Measurements from ENCODE around the gene RNU11. TPM values are rescaled to one million over a fixed set of nuclear protein-coding genes. Genes with fewer than 3 reads are reported as not detected.
A peak's percentile ranks its signal among the peaks of the same experiment; 100 is the strongest.
"Not testable (repeated sequence)": the region's sequence is repeated elsewhere in the genome, so short reads cannot be mapped to it uniquely, and the experiment has no call there.

The RNU11 gene
- total and polyA plus RNA-seq, 2 experiments from 2014 or later, result not detected

GRCh38 chr1:28668956-28669723, 20.7 kb downstream of the RNU11 start:
- Histone ChIP-seq H3K9me2 (ENCODE audit: insufficient read depth) (no peaks in the 10 kb centered on the region), H3K27me3 (replicated peaks; ENCODE audit: insufficient read depth) (no peaks in the 10 kb centered on the region), H3K4me3 (peak overlapping the region; percentile 99), H3K4me2 (ENCODE audit: unreplicated experiment) (peak overlapping the region; percentile 90), H3F3A (ENCODE audit: insufficient read depth) (no peaks in the 10 kb centered on the region; the same call in 1 of the 2 replicates), H3K79me2 (ENCODE audit: insufficient read depth) (peaks cover 55% of the 10 kb centered on the region), H3K9ac (peak overlapping the region; percentile 98), H3K36me3 (ENCODE audit: low read depth) (no peaks in the 10 kb centered on the region), H3K4me1 (ENCODE audit: insufficient read depth) (peaks cover 7% of the 10 kb centered on the region), H3K9me3 (ENCODE audit: low read depth) (no peaks in the 10 kb centered on the region), H2AFZ (peak overlapping the region; percentile 74), H4K20me1 (ENCODE audit: insufficient read depth) (no peaks in the 10 kb centered on the region), H3K27ac (peak overlapping the region; percentile 95)
- in situ Hi-C loops (cut with MboI), result no loop called here
- peak; percentile 84 for DNase-seq
- TF ChIP-seq EZH2 (IDR thresholded peaks at IDR 0.05; ENCODE audit: insufficient read depth, poor library complexity, severe bottlenecking) (no peak), EZH2phosphoT487 (IDR thresholded peaks at IDR 0.05; ENCODE audit: insufficient read depth, low read depth) (no peak)
- WGBS, 2 experiments (ENCODE audit: low coverage in 1 of 2, low lambda C conversion rate in 2 of 2, missing lambda C conversion rate in 2 of 2), result 2 to 3% methylated on average over 32 to 47 of the region's 63 CpGs

- H3K4me2 ChIP-seq (ENCODE audit: unreplicated experiment), result no peak overlapping the region
- no peak overlapping the region for H2AFZ ChIP-seq
- DNase-seq, result no peak
- no peak overlapping the region for H3K27ac ChIP-seq
- no peaks in the 10 kb centered on the region for H4K20me1 ChIP-seq (ENCODE audit: insufficient read depth)
- H3K9me3 ChIP-seq (ENCODE audit: low read depth), result no peaks in the 10 kb centered on the region
- H3F3A ChIP-seq (ENCODE audit: insufficient read depth), result no peaks in the 10 kb centered on the region; the same call in 1 of the 2 replicates
- H3K9me2 ChIP-seq (ENCODE audit: insufficient read depth), result no peaks in the 10 kb centered on the region
- TF ChIP-seq EZH2 (IDR thresholded peaks at IDR 0.05; ENCODE audit: insufficient read depth, poor library complexity, severe bottlenecking) (no peak), EZH2phosphoT487 (IDR thresholded peaks at IDR 0.05; ENCODE audit: insufficient read depth, low read depth) (no peak)
- peaks cover 71% of the 10 kb centered on the region for H3K79me2 ChIP-seq (ENCODE audit: insufficient read depth)
- in situ Hi-C loops (cut with MboI), result no loop called here
- 91 to 94% methylated on average over 19 to 20 of the region's 20 CpGs for WGBS, 2 experiments (ENCODE audit: low coverage in 1 of 2, low lambda C conversion rate in 2 of 2, missing lambda C conversion rate in 2 of 2)
- no peak overlapping the region for H3K9ac ChIP-seq
- peaks cover 7% of the 10 kb centered on the region for H3K4me1 ChIP-seq (ENCODE audit: insufficient read depth)
- no peaks in the 10 kb centered on the region for H3K27me3 ChIP-seq (replicated peaks; ENCODE audit: insufficient read depth)
- H3K36me3 ChIP-seq (ENCODE audit: low read depth), result no peaks in the 10 kb centered on the region
- H3K4me3 ChIP-seq, result no peak overlapping the region
Observed at GRCh38 chr1:28671254-28671780, 22.9 kb downstream of the RNU11 start.

- H2AFZ ChIP-seq; H3K4me1 ChIP-seq (ENCODE audit: insufficient read depth); in situ Hi-C loops (cut with MboI); H3K9me2 ChIP-seq (ENCODE audit: insufficient read depth); H3K4me2 ChIP-seq (ENCODE audit: unreplicated experiment); H3K36me3 ChIP-seq (ENCODE audit: low read depth); H3K27me3 ChIP-seq (replicated peaks; ENCODE audit: insufficient read depth); H4K20me1 ChIP-seq (ENCODE audit: insufficient read depth); H3F3A ChIP-seq (ENCODE audit: insufficient read depth); DNase-seq; H3K9me3 ChIP-seq (ENCODE audit: low read depth); H3K9ac ChIP-seq; H3K4me3 ChIP-seq; H3K27ac ChIP-seq: not testable (repeated sequence)
- H3K79me2 ChIP-seq (ENCODE audit: insufficient read depth), result peaks cover 80% of the 10 kb centered on the region
- 95 to 96% methylated on average over 11 to 15 of the region's 15 CpGs for WGBS, 2 experiments (ENCODE audit: low coverage in 1 of 2, low lambda C conversion rate in 2 of 2, missing lambda C conversion rate in 2 of 2)
Observed at GRCh38 chr1:28672971-28673370, 24.6 kb downstream of the RNU11 start.

GRCh38 chr1:28675924-28676257, 27.5 kb downstream of the RNU11 start:
- H4K20me1 ChIP-seq (ENCODE audit: insufficient read depth), result no peaks in the 10 kb centered on the region
- no peaks in the 10 kb centered on the region for H3K4me1 ChIP-seq (ENCODE audit: insufficient read depth)
- no peak overlapping the region for H2AFZ ChIP-seq
- peak overlapping the region; percentile 27 for H3K27ac ChIP-seq
- in situ Hi-C loops (cut with MboI), result no loop called here
- H3K4me3 ChIP-seq, result no peak overlapping the region
- no peak overlapping the region for H3K9ac ChIP-seq
- H3F3A ChIP-seq (ENCODE audit: insufficient read depth), result no peaks in the 10 kb centered on the region
- peaks cover 86% of the 10 kb centered on the region for H3K79me2 ChIP-seq (ENCODE audit: insufficient read depth)
- no peak for DNase-seq
- H3K9me3 ChIP-seq (ENCODE audit: low read depth), result no peaks in the 10 kb centered on the region
- no peak overlapping the region for H3K4me2 ChIP-seq (ENCODE audit: unreplicated experiment)
- TF ChIP-seq EZH2 (IDR thresholded peaks at IDR 0.05; ENCODE audit: insufficient read depth, poor library complexity, severe bottlenecking) (no peak), EZH2phosphoT487 (IDR thresholded peaks at IDR 0.05; ENCODE audit: insufficient read depth, low read depth) (no peak)
- no peaks in the 10 kb centered on the region for H3K27me3 ChIP-seq (replicated peaks; ENCODE audit: insufficient read depth)
- no peaks in the 10 kb centered on the region for H3K9me2 ChIP-seq (ENCODE audit: insufficient read depth)
- no peaks in the 10 kb centered on the region for H3K36me3 ChIP-seq (ENCODE audit: low read depth)

Measured in GM23248 (cell line).